NCI-H226 (cell line): Measurements from ENCODE around the gene MEX3D.

ENCODE experiments used
- DNase-seq: peaks from one replicate; pipeline ENCODE4 v3.0.0-alpha.2; 2015

The MEX3D gene

DNA sequence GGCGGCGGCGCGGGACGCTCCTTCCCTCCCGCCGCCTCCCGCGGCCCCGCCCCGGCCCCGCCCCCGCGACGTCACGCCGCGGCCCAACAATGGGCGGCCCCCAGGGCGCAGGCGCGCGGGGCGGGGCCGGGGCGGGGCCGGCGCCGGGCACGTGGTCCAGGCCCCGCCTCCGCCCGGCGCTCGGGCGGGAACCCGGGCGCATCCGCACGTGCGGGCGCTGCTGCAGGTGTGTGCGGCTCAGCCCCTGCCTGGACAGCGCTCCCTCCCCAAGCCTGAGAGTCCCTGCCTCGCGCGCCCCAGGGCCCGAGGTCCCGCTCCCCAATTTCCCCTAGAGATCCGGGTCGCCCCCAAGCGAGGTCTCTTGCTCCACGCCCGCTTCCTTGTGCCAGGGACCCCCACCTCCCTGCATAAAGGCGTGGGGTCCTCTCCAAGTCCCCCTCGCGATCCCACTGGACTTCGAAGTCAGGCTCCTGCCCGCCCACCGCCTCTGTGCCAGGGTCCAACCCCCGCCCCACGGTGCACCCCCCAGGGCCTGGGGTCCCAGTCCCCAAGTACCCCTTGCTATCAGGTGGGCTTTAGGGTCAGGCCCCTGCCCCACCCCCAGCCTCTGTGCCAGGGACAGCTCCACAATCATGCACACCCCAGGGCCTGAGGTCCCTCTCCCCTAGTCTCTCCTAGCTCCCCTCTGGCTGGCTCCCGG lies at the start of gene MEX3D:
TSS of gene MEX3D (minus strand) at position 6 of the 700 bp plus-strand sequence. CDS start 267 bp downstream, outside the sequence.
- DNase-seq = peak; percentile 38

DNA sequence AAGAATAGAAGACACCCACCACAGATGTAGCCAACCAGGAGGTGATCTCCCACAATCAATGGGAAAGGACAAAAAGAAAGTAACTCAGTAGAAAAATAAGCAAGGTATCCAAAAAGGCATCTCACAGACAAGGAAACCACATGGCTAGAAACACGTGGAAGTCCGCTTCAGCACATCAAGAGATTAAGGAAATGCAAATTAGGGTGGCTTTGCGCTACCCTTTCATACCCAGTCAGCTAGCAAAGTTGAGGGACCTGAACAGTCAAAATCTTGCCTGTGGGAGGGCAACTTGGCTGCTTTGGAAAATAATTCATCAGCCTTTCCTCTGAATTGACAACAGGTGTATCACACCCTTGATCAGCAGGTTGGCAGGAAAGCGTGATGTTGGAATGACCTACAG lies 48.8 kb upstream of the MEX3D start:
- no peak for DNase-seq

DNA sequence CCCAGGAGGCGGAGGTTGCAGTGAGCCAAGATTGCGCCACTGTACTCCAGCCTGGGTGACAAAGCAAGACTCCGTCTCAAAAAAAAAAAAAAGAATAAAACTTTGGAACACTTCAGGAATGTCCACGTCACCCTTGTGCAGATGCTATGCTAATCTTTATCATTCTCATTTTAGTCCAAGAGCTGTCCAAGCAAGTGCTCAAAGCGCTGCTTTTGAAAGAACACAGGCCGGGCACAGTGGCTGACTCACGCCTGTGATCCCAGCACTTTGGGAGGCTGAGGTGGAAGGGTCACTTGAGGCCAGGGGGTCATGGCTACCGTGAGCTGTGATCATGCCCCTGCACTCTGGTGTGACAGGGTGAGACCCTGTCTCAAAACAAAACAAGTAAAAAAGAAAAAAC lies 48.3 kb upstream of the MEX3D start:
- no peak for DNase-seq

DNA sequence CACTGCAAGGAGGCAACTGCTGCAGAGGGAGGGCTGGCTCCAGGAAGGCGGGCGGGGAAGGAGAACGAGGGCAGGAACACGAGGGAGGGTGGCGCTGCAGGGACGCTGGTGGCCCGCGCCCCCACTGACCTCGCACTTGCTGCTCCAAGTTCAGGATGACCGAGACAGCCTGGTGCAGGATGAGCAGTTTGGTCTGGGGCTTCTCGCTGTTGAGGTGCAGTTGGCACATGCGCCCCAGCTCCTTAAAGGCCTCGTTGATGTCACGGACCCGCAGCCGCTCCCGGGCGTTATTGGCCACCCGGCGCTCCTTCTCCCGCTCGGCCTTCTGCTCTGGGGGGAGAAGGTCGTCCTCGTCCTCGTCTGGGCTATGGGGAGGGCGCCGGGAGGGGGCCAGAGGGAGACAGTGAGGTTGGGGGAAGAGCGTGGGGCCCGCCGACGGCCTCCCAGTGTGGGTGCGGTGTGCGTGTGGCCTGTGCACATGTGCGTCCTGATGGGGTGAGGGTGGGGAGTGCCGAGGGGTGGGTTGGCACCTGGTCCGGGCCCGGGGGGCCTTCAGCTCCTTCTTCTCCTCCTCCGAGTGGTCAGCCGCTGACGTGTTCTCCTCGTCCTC lies 47.1 kb upstream of the MEX3D start:
- no peak for DNase-seq

DNA sequence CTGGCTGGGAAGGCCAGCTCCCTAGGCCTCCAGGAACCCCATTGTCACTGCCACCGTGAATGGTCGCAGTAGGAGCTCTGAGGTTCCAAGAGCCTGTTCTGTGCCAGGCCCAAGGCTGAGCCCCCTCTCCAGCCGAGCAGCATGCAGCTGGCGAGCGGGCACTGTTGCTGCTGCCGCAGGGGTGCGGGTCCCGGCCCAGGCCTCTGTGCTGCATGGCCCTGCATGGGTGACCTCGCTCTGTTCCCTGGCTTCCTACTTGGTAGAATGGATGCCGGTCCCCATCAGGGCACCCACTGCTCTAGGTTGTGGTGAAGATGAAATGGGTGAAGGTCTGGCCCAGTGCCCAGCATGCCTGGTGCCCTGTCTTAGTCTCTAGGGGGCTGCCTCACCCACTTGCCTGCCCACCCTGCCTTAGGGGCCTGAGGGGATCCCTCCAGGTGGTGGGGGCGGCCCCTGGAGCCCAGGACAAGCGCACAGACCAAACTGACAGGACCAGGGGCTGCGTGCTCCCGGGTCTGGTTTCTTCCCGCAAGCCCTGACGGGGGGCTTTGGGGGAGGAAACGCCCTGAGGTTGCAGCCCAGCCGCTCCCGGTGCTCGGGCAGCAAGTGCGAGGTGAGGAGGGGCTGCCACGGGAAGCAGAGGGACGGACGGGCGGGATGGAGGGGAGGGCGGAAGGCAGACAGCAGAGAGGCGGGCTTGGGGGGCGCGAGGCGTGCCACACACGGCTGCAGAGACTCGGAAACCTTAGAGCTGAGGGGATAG lies 45.9 kb upstream of the MEX3D start:
- DNase-seq = no peak

DNA sequence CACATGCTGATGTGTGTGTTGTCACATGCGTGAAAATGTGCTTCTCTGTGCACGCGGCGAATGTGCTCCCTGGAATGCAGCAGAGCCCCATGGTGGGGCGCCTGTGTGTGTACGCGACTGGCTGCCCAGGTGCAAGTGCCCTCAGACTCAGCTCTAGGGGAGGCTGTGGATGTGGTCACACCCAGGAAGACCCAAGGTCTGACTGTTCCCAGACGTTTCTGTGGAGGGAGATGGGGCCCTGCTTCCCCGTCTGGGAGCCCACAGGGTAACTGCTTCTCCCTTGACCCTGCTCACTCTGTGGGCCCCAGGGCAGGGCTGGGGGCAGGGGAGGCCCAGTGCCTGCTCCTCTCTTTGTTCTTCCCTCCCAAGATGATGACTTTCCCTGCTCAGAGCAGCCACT lies 45.0 kb upstream of the MEX3D start:
- no peak for DNase-seq

DNA sequence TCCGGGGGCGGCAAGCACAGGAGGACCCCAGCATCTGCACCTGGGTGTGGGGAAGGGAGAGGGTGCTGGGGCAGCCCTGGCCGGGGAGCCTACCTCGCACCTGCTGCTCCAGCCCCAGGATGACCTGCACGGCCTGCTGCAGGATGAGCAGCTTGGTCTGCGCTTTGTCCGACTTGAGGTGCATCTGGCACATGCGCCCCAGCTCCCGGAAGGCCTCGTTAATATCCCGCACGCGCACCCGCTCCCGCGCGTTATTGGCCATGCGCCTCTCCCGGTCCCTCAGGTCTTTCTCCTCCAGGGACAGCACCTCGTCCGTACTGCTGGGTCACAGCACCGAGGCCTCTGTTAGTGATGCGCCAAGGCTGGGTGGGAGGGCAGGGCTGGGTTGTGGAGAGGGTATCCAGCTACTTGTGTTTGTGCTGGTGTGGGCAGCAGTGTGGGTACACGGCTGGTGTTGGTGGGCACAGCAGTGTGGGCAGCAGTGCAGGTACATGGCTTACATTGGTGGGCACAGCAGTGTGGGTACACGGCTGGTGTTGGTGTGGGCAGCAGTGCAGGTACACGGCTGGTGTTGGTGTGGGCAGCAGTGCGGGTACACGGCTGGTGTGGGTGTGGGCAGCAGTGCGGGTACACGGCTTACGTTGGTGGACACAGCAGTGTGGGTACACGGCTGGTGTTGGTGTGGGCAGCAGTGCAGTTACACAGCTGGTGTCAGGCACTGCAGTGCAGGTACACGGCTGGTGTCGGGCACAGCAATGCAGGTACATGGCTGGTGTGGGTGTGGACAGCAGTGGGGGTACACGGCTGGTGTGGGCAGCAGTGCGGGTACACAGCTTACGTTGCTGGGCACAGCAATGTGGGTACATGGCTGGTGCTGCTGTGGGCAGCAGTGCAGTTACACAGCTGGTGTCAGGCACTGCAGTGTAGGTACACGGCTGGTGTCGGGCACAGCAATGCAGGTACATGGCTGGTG lies 44.3 kb upstream of the MEX3D start:
- no peak for DNase-seq

DNA sequence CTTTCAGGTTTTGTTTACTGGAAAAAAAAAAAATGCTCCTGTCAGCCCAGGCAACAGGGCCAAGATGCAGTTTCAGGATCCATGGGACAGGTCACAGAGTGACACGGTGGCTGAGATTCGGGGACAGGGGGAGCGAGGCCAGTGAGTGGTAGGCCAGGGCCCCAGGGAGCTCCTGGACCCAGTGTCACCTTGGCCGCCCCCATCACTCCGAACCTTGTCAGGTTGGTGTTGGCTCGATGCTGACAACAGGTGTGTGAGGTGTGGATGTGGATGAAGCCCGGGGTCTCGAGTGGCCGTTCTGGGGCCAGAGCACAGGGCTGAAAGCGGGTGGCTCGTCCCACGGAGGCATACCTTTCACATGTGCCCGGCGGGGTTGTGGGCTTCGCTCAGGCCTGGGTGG lies 43.2 kb upstream of the MEX3D start:
- no peak for DNase-seq

DNA sequence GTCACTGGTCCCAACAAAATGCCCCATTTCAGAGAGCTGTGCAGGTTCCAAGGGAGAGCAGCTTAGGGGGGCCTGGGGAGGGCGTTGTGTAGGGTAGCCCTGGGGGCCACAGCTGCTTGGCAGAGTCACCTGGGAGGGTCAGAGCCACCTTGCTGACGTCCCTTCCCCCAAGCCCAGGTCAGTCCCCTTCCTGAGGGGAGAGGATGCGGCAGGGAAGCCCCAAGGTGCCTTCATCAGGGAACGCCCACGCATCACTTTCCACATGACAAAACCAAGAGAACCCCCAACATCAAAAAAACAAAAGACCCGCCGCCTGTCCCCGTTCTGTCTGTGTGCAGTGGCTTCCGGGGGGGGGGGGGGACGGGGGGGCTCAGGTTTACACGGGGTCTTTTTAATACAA lies 42.5 kb upstream of the MEX3D start:
- DNase-seq = no peak

DNA sequence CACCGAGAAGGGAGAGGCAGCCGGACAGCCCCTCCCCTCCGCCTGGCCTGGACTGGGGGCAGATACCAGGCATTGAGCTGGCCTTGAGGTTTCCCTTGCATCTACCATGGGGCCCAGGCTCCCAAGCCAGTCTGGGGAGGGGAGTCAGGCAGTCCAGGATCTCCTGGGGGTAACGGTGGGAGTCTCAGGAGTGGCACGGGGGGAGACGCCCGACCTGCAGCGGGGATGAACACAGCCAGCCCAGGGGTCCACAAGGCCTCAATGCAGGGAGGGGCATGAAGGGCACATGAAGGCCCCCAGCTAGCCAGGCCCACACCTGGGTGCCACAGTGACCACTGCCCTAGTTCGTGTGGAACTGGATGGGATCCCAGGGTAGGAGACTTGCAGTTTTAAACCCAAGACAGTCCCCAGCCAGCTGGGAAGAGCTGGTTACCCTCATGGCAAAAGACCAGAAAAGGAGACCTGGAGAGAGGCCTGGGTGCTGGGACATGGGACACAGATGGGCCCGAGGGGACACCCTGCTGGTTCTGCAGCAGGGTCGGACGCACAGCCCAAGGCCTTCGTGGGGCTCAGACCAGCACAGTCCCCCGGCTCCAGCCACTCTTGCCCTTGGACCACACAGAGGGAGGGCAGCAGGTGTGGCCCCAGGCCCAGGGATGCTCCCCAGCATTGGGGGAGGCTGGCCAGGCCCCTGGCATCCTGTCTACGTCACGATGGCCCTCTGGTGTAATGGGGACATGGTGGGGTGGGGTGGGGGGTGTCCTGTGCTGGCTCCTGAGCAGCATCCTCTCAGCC lies 41.8 kb upstream of the MEX3D start:
- no peak for DNase-seq

DNA sequence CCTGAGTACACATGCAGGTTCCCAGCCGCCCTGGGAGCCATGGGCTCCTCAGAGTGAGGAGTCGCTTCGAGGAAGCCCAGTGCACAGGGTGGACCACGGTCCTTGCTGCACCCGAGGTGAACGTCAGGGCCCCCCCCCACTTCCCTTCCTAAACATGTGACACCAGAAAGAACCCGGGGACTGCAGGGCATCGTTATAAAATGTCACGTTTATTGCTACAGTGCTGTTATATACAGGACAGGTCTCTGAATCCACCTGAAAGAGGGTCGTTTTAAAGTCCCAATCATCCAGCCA lies 40.9 kb upstream of the MEX3D start:
- DNase-seq = no peak

DNA sequence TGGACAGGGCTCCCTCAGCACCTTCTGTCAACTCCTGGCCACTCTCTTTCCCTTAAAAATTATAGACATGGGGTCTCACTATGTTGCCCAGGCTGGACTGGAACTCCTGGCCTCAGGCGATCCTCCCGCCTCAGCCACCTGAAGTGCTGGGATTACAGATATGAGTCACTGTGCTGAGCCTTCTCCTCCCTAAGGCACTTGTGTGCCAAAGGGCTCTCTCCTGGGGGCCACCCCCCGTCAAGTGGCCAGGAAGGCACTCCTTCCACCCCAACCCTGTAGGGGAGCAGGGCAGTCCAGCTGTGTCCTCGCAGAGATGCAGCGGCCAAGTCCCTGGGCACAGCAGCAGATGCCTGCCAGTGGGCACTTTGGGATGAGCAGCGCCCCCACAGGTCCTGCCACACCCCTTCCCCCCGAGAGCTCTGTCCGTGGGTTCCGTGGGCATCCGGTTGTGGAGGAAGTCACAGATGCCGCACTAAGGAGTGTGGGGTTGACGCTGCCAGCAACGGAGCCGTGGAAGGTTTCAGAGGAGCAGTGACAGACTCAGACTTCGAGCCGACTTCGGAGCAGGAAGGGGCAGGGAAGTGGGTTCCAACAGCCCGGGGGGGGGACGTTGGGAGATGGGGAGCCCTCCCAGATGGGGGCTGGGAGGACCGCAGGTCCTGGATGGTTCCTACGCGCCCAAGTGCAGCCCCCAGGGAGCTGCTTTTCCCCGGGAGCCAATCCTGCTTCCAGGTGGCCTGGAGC lies 40.4 kb upstream of the MEX3D start:
- no peak for DNase-seq

DNA sequence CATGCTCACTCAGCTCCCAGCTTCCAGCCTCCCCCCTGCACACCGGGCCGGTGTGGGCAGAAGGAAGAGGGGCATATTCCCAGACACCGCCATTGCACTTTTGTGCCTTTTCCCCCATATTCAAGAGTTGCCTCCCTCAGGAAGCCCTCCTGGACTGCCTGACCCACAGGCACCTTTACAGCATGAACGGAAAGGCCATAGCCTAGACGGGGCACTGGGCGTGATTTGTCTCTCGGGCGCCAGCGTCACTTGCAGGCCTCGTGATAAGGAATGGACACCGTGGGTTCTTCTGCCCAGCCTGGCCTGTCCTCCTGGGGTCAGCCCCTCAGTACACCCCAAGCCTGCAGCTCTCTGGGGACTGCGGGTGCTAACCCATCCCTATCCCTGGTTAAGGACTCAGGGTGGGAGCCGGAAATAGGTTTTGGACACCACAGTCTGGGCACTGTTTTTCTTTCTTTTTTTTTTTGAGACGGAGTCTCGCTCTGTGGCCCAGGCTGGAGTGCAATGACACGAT lies 38.1 kb upstream of the MEX3D start:
- DNase-seq = no peak

DNA sequence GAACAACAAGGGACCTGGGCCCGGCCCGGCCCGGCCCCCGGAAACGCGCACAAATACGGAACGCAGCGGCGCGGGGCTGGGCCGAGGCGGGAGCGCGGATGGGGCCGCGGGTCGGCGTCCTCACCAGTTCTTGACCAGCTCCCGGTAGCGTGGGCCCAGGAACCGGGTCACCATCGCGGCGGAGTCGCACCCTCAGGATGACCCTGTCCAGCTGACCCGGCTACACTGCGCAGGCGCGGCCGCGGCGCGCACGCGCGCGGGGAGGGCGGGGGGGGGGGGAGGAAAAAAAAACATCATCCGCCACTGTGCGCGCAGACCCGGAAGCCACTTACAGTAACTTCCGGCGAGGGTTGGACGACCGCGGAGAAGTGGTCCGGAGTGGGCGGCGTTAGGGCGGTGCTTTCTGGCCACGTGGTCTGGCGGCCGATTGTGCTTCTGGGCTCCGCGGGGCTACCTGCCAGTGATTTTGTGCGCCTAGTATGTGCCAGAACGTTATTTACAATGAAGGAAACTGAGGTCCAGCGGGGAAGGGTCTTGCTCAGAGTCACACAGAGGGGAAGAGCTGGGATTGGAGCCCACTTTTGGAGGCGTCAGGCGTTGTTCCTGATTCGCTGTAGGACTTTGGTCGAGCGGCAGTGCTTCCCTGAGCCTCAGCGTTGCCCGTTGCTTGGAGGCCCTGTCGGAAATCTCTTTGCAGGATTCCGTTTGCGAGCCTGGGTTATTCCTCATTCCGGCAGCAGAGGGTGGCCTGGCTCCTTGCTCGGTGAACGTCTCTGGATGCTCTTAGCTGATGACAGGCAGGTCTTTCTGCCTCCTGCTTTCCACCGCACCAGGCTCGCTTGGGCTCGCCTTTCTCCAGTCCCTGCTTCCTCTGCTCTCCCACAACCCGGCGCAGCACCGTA lies 37.4 kb upstream of the MEX3D start, which contains the start of gene UQCR11:
TSS of gene UQCR11 (minus strand) at position 227 of the 902 bp plus-strand sequence. CDS start at position 174, 53 bp downstream.
- peak; percentile 90 for DNase-seq

DNA sequence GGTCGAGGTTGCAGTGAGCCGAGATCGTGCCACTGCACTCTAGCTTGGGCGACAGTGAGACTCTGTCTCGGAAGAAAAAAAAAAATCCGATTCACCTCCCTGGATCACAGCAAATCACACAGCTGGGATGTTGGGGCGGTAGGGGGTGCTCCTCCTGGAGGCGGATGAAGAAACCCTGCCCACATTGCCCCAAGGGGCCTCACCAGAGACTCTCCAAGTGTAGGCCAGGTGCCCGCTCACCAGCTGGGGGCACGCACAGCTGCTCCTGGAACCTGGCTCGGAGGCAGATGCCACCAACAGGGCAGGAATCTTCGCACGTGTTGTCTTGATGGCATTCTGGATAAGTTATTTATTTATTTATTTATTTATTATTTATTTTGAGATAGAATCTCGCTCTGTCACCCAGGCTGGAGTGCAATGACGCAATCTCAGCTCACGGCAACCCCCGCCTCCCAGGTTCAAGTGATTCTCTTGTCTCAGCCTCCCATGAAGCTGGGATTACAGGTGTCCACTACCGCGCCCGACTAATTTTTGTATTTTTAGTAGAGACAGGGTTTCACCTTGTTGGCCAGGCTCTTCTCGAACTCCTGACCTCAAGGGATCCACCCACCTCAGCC lies 34.1 kb upstream of the MEX3D start:
- DNase-seq = no peak

DNA sequence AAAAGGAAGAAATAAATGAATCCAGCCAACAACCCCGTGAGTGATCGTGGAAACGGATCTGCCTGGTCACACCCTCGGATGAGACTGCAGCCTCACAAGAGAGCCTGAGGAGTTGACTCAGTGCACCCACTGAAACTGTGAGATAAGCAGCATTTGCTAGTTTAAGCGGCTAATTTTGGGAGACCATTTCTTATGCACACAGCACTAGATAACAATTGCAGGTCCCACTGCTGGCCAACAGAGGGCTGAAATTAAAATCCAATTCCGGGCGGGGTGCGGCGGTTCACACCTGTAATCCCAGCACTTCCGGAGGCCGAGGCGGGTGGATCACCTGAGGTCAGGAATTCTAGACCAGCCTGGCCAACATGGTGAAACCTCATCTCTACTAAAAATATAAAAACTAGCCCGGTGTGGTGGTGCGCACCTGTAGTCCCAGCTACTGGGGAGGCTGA lies 33.5 kb upstream of the MEX3D start:
- no peak for DNase-seq

DNA sequence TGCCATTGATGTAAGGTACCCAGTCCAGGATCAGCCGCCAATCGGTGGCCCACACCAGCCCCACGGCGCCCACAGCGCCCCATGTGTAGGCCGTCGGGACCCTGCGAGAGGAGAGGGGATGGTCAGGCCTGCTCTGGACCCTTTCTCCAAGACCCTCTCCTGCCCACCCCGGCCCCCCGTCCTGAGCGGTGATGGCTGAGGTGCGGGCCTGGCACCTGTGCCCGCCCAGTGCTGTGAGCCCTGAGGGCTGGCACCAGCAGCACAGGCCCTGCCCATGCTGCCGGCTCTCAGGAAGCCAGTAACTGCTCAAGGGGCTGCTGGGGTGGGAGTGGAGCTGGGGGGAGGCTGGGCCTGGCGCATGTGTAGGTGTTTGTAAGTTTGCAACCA lies 31.3 kb upstream of the MEX3D start:
- DNase-seq = no peak

DNA sequence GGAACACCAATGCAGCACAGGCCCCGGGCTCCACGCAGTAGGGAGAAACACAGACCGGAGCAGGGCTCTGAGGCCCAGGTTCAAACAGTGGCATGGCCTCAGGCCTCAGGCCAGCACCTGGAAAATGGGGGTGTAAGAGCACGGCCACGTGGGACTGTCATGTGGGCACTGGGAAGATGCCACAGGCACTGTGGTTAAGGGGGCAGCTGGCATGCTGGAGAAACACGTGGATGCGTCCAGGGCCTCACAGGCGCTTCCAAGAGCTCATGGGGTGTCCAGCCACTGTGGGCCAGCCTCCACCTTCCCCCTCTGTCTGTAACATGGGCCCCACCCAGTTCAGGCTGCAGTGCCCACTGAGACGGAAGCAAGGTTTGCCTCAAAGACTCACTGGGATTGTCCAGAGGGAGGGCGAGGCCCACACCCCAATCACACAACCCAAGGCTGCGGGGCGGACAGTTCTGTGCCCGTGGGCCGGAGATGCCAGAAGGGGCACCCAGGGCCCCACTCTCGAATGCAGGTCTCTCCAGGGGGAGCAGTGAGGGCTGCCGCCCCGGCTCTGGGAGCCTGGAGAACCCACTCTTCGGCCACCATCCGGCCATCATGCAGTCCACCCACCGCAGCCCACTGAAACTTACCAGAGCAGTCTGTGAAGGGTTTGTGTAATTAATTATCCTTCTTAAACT lies 30.8 kb upstream of the MEX3D start:
- DNase-seq = no peak

DNA sequence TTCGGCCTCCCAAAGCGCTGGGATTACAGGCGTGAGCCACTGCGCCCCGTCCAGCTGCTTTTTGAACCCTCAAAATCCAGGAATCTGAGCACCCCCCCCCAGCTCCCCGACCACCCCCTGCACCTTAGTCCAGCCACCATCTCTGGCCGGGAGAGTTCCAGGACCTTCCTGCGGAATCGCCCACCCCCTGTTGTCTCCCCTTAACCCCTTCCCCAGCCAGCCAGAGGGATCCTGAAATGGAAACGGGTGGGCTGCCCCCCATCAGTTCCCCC lies 25.3 kb upstream of the MEX3D start:
- no peak for DNase-seq
